ENCODE results near the gene SLC35E1.

Gene SLC35E1

DNA sequence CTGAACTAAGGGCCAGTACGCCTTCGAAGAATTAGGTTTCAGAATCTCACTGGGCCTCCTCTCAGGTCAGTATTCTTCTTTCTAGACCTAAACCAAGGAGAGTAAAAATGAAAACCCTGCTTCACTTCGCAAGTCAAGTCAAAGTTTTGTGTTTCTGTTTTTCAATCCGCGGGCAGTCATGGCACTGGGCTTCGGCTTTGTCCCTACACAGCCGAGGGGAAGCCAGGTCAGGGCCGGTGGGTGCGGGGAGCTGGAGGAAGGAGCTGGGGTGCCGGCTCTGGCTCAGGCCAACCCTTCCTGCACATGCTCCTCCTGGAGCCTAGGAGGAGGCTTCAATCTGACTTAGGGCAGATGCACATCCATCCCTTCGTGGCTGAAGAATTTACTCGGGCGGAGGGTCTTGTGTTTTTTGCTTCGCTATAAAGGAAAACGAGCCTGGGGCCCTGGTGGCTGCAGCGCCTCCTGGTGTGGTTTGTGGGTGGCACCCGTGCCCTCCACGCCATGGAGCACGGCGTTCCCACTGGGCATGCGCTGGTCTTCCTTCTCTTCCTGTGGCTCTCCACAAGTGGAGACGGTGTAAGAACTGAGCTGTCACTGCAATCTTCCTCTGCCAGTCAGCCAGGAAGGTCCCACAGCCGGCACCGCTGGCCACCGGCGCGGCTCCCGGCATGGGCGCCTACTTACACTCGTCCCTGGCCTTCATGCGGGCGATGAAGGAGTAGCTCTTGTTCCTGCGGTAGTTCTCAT is 53.6 kb downstream of the SLC35E1 start:
- TF ChIP-seq, protein P1, sequence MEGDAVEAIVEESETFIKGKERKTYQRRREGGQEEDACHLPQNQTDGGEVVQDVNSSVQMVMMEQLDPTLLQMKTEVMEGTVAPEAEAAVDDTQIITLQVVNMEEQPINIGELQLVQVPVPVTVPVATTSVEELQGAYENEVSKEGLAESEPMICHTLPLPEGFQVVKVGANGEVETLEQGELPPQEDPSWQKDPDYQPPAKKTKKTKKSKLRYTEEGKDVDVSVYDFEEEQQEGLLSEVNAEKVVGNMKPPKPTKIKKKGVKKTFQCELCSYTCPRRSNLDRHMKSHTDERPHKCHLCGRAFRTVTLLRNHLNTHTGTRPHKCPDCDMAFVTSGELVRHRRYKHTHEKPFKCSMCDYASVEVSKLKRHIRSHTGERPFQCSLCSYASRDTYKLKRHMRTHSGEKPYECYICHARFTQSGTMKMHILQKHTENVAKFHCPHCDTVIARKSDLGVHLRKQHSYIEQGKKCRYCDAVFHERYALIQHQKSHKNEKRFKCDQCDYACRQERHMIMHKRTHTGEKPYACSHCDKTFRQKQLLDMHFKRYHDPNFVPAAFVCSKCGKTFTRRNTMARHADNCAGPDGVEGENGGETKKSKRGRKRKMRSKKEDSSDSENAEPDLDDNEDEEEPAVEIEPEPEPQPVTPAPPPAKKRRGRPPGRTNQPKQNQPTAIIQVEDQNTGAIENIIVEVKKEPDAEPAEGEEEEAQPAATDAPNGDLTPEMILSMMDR (IDR thresholded peaks at IDR 0.05; ENCODE audit: poor library complexity, severe bottlenecking), result no peak
- Histone ChIP-seq H3K36me3 (ENCODE audit: low read depth) (peaks cover 61% of the 10 kb centered on the region), H3K4me1 (ENCODE audit: insufficient read depth, poor library complexity, severe bottlenecking) (no peaks in the 10 kb centered on the region), H3K4me3 (ENCODE audit: severe bottlenecking) (no peak overlapping the region), H3K27ac (ENCODE audit: poor library complexity, severe bottlenecking) (no peak overlapping the region), H3K27me3 (ENCODE audit: insufficient read depth, poor library complexity, severe bottlenecking) (no peaks in the 10 kb centered on the region), H3K9me3 (ENCODE audit: severe bottlenecking) (no peaks in the 10 kb centered on the region)
- DNase-seq (ENCODE audit: low spot score) (no peak), ATAC-seq (ENCODE audit: low read depth) (no peak)

DNA sequence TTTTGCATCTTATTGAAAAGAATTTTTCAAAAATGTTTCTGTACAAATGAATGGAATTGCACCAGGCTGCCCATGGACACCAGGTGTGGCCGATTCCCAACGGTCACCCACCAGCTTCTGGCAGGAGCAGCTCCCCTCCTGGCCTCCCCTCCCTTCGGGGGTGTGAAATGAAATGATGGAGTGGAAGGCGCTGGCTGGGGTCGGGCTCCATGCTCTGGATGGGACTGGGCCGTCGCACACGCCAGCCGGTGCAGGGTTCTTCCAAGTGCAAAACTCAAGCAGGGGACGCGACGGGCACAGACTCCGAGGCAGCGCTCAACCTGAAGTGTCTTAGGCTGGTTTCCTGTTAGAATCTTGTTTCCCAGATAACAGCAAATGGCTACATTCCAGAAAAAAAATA is 54.2 kb downstream of the SLC35E1 start:
- Histone ChIP-seq H3K27me3 (ENCODE audit: insufficient read depth, poor library complexity, severe bottlenecking) (no peaks in the 10 kb centered on the region), H3K36me3 (ENCODE audit: low read depth) (peaks cover 55% of the 10 kb centered on the region), H3K9me3 (ENCODE audit: severe bottlenecking) (no peaks in the 10 kb centered on the region), H3K4me1 (ENCODE audit: insufficient read depth, poor library complexity, severe bottlenecking) (no peaks in the 10 kb centered on the region), H3K27ac (ENCODE audit: poor library complexity, severe bottlenecking) (no peak overlapping the region), H3K4me3 (ENCODE audit: severe bottlenecking) (no peak overlapping the region)
- ATAC-seq (ENCODE audit: low read depth), result no peak
- TF ChIP-seq, protein P1 (IDR thresholded peaks at IDR 0.05; ENCODE audit: poor library complexity, severe bottlenecking), result no peak
- no peak for DNase-seq (ENCODE audit: low spot score)

DNA sequence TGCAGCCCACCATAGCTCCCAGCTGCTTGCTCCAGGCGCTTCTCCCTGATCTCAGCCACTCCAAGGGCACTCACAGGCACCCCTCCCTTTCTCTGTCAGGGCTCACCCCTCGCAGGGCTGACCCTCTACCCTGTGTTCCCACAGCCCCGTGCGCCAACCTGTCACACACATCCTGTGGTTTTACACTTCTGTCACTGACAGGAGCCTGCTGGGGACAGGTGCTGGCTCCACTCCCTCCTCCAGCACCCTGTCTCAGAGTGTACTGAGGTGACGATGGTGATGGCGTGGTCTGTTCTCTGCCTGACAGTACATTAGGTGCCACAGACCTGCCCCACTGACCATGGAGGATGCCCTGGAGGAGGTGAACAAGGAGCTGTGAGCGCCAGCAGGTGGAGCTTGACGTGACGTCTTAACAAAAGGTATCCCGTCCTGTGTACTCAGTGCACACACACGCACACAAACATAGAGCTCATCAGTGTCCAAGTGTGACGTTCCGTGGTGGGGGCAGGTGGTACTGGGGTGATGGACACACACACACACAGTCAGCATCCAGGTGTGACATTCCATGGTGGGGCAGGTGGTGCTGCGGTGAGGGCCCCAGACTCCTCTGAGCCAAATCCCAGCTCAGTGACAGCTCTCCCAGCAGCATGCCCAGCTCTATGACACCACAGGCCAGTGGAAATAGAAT is 55.1 kb downstream of the SLC35E1 start:
- H3K4me3 ChIP-seq (ENCODE audit: severe bottlenecking), result no peak overlapping the region
- ATAC-seq (ENCODE audit: low read depth) (peak; percentile 7; the same call in 1 of the 3 replicates), DNase-seq (ENCODE audit: low spot score) (no peak)
- H3K9me3 ChIP-seq (ENCODE audit: severe bottlenecking), result no peaks in the 10 kb centered on the region
- TF ChIP-seq, protein P1 (IDR thresholded peaks at IDR 0.05; ENCODE audit: poor library complexity, severe bottlenecking), result no peak
- peaks cover 47% of the 10 kb centered on the region for H3K36me3 ChIP-seq (ENCODE audit: low read depth)
- no peaks in the 10 kb centered on the region for H3K27me3 ChIP-seq (ENCODE audit: insufficient read depth, poor library complexity, severe bottlenecking)
- H3K4me1 ChIP-seq (ENCODE audit: insufficient read depth, poor library complexity, severe bottlenecking), result no peaks in the 10 kb centered on the region
- H3K27ac ChIP-seq (ENCODE audit: poor library complexity, severe bottlenecking), result no peak overlapping the region

DNA sequence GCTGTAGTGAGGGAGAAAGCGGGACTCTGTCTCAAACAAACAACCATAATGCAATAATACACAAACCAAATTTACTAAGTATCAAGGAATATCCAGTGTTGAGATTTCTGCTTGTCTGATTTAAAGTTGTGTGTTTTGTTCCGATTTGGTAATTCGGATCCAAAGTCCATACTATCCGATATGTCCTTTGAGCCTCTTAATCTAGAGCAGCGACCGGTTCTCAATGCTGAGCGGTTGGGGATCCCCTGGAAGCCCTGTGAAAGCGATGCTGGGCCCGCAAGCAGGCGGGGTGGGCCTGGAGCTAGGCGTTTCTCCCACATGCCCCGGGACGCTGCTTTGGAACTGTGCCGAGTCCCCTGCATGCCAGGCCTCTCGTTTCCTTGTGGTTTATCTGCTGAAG is 55.8 kb downstream of the SLC35E1 start:
- H3K4me3 ChIP-seq (ENCODE audit: severe bottlenecking), result no peak overlapping the region
- H3K27ac ChIP-seq (ENCODE audit: poor library complexity, severe bottlenecking), result no peak overlapping the region
- TF ChIP-seq, protein P1 (IDR thresholded peaks at IDR 0.05; ENCODE audit: poor library complexity, severe bottlenecking), result no peak
- H3K9me3 ChIP-seq (ENCODE audit: severe bottlenecking), result no peaks in the 10 kb centered on the region
- H3K27me3 ChIP-seq (ENCODE audit: insufficient read depth, poor library complexity, severe bottlenecking), result no peaks in the 10 kb centered on the region
- no peak for ATAC-seq (ENCODE audit: low read depth)
- H3K4me1 ChIP-seq (ENCODE audit: insufficient read depth, poor library complexity, severe bottlenecking), result no peaks in the 10 kb centered on the region
- H3K36me3 ChIP-seq (ENCODE audit: low read depth), result peaks cover 45% of the 10 kb centered on the region
- DNase-seq (ENCODE audit: low spot score), result no peak
